SW480 (cell line): ENCODE results near the gene TBK1.

Experiments used
- DNase-seq: peaks from one replicate; pipeline ENCODE4 v3.0.0-alpha.2; 2016; ENCODE audit warnings: low spot score

The TBK1 gene

GRCh38 chr12:64452559-64453329, 824 bp downstream of the TBK1 start:
- peak; percentile 68 for DNase-seq

GRCh38 chr12:64455506-64455905, 3.6 kb downstream of the TBK1 start:
- DNase-seq: no peak

GRCh38 chr12:64456119-64456518, 4.2 kb downstream of the TBK1 start:
- no peak for DNase-seq

- DNase-seq: no peak
Observed at GRCh38 chr12:64457032-64457431, 5.1 kb downstream of the TBK1 start.

GRCh38 chr12:64457466-64457865, 5.5 kb downstream of the TBK1 start:
- no peak for DNase-seq

GRCh38 chr12:64457923-64458322, 6.0 kb downstream of the TBK1 start:
- no peak for DNase-seq

- DNase-seq: no peak
Observed at GRCh38 chr12:64459394-64459891, 7.5 kb downstream of the TBK1 start.

GRCh38 chr12:64461634-64462414, 9.9 kb downstream of the TBK1 start:
- no peak for DNase-seq

- DNase-seq: no peak
Observed at GRCh38 chr12:64466178-64466577, 14.3 kb downstream of the TBK1 start.

- DNase-seq: no peak
Observed at GRCh38 chr12:64468966-64469365, 17.0 kb downstream of the TBK1 start.

GRCh38 chr12:64469455-64470142, 17.7 kb downstream of the TBK1 start:
- no peak for DNase-seq

- DNase-seq: no peak
Observed at GRCh38 chr12:64470495-64470894, 18.6 kb downstream of the TBK1 start.

- no peak for DNase-seq
Observed at GRCh38 chr12:64473176-64473575, 21.3 kb downstream of the TBK1 start.

- no peak for DNase-seq
Observed at GRCh38 chr12:64475518-64475917, 23.6 kb downstream of the TBK1 start.

GRCh38 chr12:64476844-64477243, 24.9 kb downstream of the TBK1 start:
- DNase-seq: no peak

- DNase-seq: no peak
Observed at GRCh38 chr12:64478661-64479060, 26.7 kb downstream of the TBK1 start.

GRCh38 chr12:64480148-64480547, 28.2 kb downstream of the TBK1 start:
- DNase-seq: no peak

- no peak for DNase-seq
Observed at GRCh38 chr12:64486657-64487056, 34.7 kb downstream of the TBK1 start.

GRCh38 chr12:64491718-64492117, 39.8 kb downstream of the TBK1 start:
- DNase-seq: no peak

- DNase-seq: no peak
Observed at GRCh38 chr12:64493513-64493912, 41.6 kb downstream of the TBK1 start.

GRCh38 chr12:64494998-64495729, 43.2 kb downstream of the TBK1 start:
- DNase-seq: no peak

GRCh38 chr12:64496839-64497400, 45.0 kb downstream of the TBK1 start:
- no peak for DNase-seq
